Cardiac fibroblast (primary cell): Measurements from ENCODE around the gene DIO1.
"Not testable (repeated sequence)": the region's sequence is repeated elsewhere in the genome, so short reads cannot be mapped to it uniquely, and the experiment has no call there.

Source experiments
- DNase-seq, 2 donors: peaks; one replicate each; pipeline versions ENCODE4 v3.0.0 to v3.0.0-alpha.2; 2010; ENCODE audit warnings: low read depth in 2 of 2
- H3K4me3 ChIP-seq, 2 donors: replicated peaks in 1 of 2; 1 replicate in 1 of 2; 2 replicates in 1 of 2; pipeline ENCODE4 v1.5.1; 2011; ENCODE audit warnings: low read depth in 2 of 2, low read length in 2 of 2, mild to moderate bottlenecking in 2 of 2, moderate library complexity in 1 of 2
- CTCF ChIP-seq: IDR thresholded peaks from one replicate; pipeline ENCODE4 v1.5.1; 2011; ENCODE audit warnings: low read depth, mild to moderate bottlenecking, low read length, inconsistent platforms

The DIO1 gene

DNA sequence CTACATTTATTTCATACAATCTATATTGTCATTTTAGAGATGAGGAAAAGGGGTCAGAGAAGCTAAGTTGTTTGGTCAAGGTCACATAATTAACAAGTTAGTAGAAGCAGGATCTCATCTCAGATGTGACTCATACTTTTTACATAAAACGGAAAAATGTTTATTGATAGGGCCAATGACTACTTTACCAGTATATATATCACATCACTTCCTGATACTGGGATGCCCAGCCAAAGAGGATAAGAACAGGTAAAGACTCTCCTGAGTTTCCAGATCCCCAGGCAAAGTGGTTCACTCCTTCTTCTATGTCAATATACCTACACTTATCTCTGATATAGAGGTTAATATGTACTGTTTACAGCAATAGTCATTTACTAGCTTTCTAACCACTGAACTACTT, 25.4 kb upstream of the DIO1 start:
- H3K4me3 ChIP-seq: no peak overlapping the region
- no peak for TF ChIP-seq CTCF
- no peak for DNase-seq

DNA sequence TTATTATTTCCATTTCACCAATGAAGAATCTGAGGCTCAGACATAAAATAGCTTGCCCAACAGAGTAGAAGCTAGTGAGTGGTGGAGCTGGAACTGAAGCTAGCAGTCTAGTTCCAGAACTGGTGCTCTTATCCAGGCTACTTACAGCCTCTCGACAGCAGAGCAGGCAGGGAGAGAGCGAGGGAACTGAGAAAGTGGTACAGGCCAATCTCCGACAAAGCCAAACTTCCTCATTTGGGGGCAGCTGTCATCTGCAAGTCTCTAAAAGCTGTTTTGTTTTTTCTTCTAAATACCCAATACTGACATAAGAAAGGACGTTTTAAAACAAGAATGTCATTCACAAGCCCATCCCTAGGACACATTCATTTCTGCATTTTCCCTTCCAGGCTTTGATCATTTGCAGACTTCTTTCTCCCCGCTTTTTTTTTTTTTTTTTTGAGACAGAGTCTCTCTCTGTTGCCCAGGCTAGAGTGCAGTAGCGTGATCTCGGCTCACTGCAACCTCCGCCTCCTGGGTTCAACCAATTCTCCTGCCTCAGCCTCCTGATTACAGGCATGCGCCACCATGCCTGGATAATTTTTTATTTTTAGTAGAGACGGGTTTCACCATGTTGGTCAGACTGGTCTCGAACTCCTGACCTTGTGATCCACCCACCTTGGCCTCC, 24.4 kb upstream of the DIO1 start:
- no peak overlapping the region for H3K4me3 ChIP-seq
- no peak for TF ChIP-seq CTCF
- no peak for DNase-seq

- no peak for TF ChIP-seq CTCF
- no peak overlapping the region for H3K4me3 ChIP-seq
- DNase-seq: no peak
These were observed 22.8 kb upstream of the DIO1 start for GRCh38 chr1:53871221-53871620.

DNA sequence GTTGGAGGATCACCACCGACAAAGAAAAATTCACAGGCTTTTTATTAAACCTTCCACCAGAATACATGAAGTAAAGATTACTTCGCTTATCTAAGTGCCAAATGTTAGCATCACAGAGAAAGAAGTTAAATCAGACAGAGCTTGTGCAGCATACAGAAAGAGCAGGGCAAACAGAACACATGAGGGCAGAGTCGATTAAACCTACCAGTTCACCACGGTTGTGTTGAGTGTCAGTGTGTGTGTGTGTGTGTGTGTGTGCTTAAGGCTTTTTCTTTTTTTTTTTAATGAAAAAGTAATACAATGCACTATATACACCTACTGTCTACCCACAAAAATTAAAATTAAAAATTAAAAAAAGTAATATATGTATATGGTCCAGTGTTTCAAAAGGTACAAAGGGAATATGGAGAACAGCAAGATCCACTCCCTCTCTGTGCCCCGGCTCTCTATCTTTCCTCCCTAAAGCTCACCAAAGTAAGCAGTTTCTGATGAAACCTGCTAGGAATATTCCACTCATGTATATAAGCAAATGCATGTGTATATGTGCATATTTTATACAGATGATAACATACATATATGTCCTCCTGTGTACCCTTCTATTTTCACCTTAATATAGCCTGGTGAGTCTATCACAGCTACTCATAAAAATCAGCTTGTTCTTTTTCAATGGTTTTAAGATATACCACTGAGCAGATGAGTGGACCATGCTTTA, 22.1 kb upstream of the DIO1 start:
- TF ChIP-seq CTCF: no peak
- H3K4me3 ChIP-seq: no peak overlapping the region
- no peak for DNase-seq

DNA sequence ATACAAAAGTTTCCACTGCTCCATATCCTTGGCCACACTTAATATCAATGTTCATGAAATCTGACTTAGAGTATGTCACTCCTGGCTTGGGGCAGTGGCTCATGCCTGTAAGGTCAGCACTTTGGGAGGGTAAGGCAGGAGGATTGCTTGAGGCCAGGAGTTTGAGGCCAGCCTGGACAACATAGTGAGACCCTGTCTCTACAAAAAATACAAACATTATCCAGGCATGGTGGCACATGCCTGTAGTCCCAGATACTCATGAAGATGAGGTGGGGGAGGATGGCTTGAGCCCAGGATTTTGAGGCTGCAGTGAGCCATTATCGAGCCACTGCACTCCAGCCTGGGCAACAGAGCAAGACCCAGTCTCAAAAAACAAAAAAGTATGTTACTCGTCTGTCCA, 18.8 kb upstream of the DIO1 start:
- H3K4me3 ChIP-seq, DNase-seq: not testable (repeated sequence)

GRCh38 chr1:53878492-53879105, 15.4 kb upstream of the DIO1 start:
- TF ChIP-seq CTCF: peak; percentile 63
- peak; percentile 75 to 76 for DNase-seq
- H3K4me3 ChIP-seq: no peak overlapping the region

DNA sequence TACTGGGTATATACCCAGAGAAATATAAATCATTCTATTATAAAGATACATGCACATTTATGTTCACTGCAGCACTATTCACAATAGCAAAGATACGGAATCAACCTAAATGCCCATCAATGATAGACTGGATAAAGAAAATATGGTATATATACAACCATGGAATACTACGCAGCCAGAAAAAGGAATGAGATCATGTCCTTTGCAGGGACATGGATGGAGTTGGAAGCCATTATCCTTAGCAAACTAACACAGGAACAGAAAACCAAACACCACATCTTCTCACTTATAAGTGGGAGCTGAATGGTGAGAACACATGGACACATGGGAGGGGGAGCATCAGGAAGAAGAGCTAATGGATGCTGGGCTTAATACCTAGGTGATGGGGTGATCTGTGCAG, 12.1 kb upstream of the DIO1 start:
- DNase-seq, H3K4me3 ChIP-seq: not testable (repeated sequence)

DNA sequence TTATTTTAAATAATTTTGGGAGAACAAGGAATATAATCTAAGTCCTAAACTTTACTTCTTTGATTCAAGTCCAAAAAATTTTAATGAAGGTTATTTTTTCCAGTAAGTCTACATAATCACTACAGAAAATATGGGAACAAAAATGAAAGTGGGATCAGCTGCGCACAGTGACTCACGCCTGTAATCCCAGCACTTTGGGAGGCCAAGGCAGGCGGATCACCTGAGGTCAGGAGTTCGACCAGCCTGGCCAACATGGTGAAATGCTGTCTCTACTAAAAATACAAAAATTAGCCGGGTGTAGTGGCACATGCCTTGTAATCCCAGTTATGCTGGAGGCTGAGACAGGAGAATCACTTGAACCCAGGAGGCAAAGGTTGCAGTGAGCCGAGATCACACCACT, 10.4 kb upstream of the DIO1 start:
- not testable (repeated sequence) for DNase-seq, H3K4me3 ChIP-seq
